Measurements from ENCODE around the gene PLIN3.

The PLIN3 gene

GRCh38 chr19:4867534-4868285 is at the start of gene PLIN3:
Gene PLIN3 (minus strand): TSS chr19:4867667. CDS start chr19:4861394, 6,273 bp downstream.
- Histone ChIP-seq H3K4me3 (peak within 1 kb of the TSS; percentile 65), H3K9me3 (no peaks in the 10 kb centered on the region), H3K36me3 (replicated peaks) (no peaks in the 10 kb centered on the region), H3K27me3 (ENCODE audit: low read depth) (no peaks in the 10 kb centered on the region), H3K4me1 (peaks cover 6% of the 10 kb centered on the region)
- DNase-seq (ENCODE audit: low spot score in 2 of 2): peak; percentile 75 to 98
- in situ Hi-C loops (cut with MboI; ENCODE audit: low sequenced_read_pairs): no loop called here

DNA sequence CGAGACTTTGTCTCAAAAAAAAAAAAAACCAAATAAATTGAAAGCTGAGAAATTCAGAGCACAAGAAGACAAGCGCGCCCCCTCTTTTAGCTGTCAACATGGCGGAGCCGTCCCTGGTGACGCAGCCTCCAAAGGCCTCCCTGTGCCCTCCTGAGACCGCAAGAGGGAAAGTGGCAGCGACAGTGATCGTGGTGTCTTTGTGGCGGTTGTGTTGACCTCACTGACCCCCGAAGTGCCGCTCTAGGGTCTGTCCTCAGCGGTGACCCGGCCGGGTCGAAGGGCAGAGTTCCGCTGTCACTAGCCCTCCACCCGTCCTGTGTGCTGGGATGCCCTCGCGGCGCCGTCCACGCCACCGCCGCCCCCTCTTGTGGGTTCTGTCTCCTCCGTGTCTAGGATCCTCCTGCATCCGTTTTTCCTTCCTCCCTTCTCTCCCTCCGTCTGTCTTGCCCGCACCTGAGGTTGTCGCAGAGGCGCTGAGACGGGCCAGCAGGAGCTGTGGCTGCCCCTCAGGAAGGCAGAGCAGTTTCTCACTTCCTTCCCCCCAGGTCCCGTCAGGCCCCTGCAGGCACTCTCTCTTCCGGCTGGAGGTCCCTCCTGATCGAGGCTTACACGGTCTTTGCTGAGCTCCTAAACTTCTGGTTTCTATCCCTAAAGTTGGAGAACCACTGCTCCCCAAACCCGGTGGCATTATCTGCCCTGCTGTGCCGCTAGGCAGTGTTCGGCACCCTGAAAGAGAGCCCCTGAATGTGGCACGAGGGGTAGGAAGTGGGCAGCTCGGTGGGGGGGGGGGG is 49.0 kb upstream of the PLIN3 start:
- Histone ChIP-seq H3K4me1 (peaks cover 20% of the 10 kb centered on the region), H3K27me3 (ENCODE audit: low read depth) (no peaks in the 10 kb centered on the region), H3K4me3 (no peak overlapping the region), H3K36me3 (replicated peaks) (peaks cover 89% of the 10 kb centered on the region), H3K9me3 (no peaks in the 10 kb centered on the region)
- no peak for DNase-seq (ENCODE audit: low spot score in 2 of 2)
- in situ Hi-C loops (cut with MboI; ENCODE audit: low sequenced_read_pairs): no loop called here

- peak; percentile 17 to 66 for DNase-seq (ENCODE audit: low spot score in 2 of 2)
- Histone ChIP-seq H3K4me3 (no peak overlapping the region), H3K4me1 (peaks cover 23% of the 10 kb centered on the region), H3K27me3 (ENCODE audit: low read depth) (no peaks in the 10 kb centered on the region), H3K9me3 (no peaks in the 10 kb centered on the region), H3K36me3 (replicated peaks) (peaks cover 83% of the 10 kb centered on the region)
- in situ Hi-C loops (cut with MboI; ENCODE audit: low sequenced_read_pairs): no loop called here
Observed at GRCh38 chr19:4914736-4915501, 47.5 kb upstream of the PLIN3 start.

DNA sequence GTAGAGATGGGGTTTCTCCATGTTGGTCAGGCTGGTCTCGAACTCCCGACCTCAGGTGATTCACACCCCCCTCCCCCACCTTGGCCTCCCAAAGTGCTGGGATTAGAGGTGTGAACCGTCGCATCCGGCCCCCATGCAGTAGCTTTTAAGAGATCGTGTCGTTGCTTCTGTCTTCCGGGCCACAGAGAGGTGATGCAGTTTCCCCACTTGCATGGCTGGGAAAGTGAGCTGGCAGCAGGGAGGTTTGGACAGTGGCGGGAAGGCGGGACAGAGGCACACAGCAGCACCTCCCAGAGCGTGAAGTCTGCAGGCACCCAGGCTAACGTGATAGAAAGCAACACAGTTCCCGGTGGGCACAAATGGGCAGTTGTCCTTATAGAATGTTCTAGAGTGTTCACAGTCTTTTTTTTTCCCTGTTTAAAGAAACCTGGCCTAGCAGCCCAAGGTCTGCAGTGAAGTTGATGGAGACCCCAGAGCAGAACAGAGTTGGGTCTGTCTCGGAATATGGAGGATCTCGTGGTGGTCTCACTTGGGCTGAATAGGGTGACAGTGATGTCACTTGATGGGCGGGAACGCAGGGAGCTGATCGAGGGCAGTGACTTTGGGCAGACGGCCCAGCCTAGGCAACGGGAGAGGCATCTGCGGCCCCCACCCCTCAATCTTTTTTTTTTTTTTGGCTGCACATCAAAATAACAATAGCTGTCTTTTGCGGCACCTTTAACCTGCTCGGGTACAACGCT is 46.7 kb upstream of the PLIN3 start:
- H3K36me3 ChIP-seq (replicated peaks): peaks cover 75% of the 10 kb centered on the region
- peak in 1 of 2 experiments; percentile 30 for DNase-seq (ENCODE audit: low spot score in 2 of 2)

GRCh38 chr19:4911786-4912672 is 44.6 kb upstream of the PLIN3 start:
- Histone ChIP-seq H3K4me3 (peak overlapping the region; percentile 64), H3K9me3 (no peaks in the 10 kb centered on the region), H3K36me3 (replicated peaks) (peaks cover 59% of the 10 kb centered on the region), H3K27me3 (ENCODE audit: low read depth) (no peaks in the 10 kb centered on the region), H3K4me1 (peaks cover 27% of the 10 kb centered on the region)
- DNase-seq (ENCODE audit: low spot score in 2 of 2): peak; percentile 55 to 81
- in situ Hi-C loops (cut with MboI; ENCODE audit: low sequenced_read_pairs): no loop called here

More for the DNA sequence above, 46.7 kb upstream of the PLIN3 start:
- Histone ChIP-seq H3K4me1 (peaks cover 24% of the 10 kb centered on the region), H3K27me3 (ENCODE audit: low read depth) (no peaks in the 10 kb centered on the region), H3K9me3 (no peaks in the 10 kb centered on the region), H3K4me3 (no peak overlapping the region)
- in situ Hi-C loops (cut with MboI; ENCODE audit: low sequenced_read_pairs): no loop called here

DNA sequence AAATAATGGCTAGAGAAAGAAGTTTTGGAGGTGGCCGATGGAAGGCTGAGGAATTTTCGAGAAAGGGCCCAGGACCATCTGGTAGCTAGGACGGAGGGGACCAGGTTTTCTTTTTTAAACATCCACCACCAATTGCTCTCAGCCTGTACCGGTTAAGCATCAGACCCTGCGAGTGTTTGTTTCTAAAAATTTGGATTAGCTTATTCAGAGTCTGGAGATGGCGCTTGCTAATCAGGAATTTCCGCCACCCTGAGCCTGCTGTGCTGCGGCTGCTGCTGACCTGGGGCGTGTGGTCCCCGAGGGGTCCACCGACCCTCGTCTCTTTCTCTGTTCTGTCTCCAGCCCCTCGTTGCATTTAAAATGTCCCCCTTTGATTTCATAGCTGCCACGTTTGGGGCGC is 43.8 kb upstream of the PLIN3 start:
- Histone ChIP-seq H3K9me3 (no peaks in the 10 kb centered on the region), H3K27me3 (ENCODE audit: low read depth) (no peaks in the 10 kb centered on the region), H3K36me3 (replicated peaks) (peaks cover 53% of the 10 kb centered on the region), H3K4me1 (peaks cover 27% of the 10 kb centered on the region), H3K4me3 (peak overlapping the region; percentile 64)
- no peak for DNase-seq (ENCODE audit: low spot score in 2 of 2)
- in situ Hi-C loops (cut with MboI; ENCODE audit: low sequenced_read_pairs): no loop called here

DNA sequence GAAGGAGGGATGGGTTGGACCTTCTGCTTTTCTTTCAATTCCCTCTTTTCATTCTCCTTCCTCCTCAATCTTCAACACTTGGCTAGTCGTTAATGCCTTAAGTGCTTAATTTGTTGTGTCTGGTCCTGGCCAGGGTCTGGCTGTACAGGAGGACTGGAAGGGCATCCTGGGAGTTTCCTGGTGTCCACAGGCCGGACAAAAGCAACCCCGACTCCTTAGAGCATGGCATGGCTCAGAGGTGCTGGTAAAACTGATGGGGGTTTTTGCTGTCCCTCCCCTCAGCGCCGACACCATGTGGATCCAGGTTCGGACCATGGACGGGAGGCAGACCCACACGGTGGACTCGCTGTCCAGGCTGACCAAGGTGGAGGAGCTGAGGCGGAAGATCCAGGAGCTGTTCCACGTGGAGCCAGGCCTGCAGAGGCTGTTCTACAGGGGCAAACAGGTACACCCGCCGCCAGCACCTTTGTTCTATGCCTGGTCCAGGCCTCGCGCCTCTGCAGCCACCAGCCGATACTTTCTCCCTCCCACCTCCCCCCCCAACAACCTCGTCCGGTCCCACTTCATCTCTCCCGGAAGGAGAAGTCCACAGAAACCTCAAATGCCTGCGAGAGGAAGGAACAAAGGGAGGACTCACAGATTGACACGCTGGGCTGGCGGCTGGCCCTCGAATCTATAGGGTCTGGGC is 43.3 kb upstream of the PLIN3 start:
- Histone ChIP-seq H3K4me3 (peak overlapping the region; percentile 64), H3K36me3 (replicated peaks) (peaks cover 49% of the 10 kb centered on the region), H3K9me3 (no peaks in the 10 kb centered on the region), H3K4me1 (peaks cover 27% of the 10 kb centered on the region), H3K27me3 (ENCODE audit: low read depth) (no peaks in the 10 kb centered on the region)
- in situ Hi-C loops (cut with MboI; ENCODE audit: low sequenced_read_pairs): no loop called here
- peak; percentile 59 to 71 for DNase-seq (ENCODE audit: low spot score in 2 of 2)

DNA sequence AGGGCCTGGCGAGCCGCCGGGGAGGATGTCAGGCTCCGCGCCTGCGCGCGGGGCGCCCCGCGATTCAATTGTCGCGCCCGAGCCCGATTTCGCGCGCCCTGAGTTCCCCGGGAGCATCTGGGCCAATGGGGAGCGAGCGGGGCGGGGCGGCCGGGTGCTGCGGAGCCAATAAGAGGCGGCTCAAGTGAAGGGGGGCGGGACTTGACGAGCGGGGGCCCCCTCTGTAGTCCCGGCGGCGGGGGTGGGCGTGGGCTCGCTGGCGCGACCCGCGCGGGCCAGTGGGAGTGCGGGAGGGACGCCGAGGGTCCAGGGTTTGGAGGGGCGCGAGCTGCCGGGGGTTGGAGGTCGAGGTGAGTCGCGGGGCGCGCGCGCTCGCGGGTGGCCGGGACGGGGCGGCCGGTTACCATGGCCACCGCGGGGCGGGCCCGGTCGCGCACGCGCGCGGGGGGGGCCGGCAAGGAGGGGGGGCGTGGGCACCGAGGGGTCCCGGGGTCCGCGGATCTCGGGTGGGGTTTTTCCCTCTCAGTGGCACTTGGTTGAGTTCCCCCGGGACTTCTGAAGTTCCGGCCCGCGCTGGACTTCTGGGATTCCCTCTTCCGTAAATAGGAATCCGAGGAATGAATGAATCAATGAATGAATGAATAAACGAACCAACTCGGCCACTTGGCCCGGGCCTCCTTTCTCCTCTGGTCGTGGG is 42.6 kb upstream of the PLIN3 start:
- peaks cover 42% of the 10 kb centered on the region for H3K36me3 ChIP-seq (replicated peaks)
- no peaks in the 10 kb centered on the region for H3K27me3 ChIP-seq (ENCODE audit: low read depth)
- peak; percentile 91 to 97 for DNase-seq (ENCODE audit: low spot score in 2 of 2)
- H3K4me1 ChIP-seq: peaks cover 23% of the 10 kb centered on the region
- no peaks in the 10 kb centered on the region for H3K9me3 ChIP-seq
- in situ Hi-C loops (cut with MboI; ENCODE audit: low sequenced_read_pairs): no loop called here
- H3K4me3 ChIP-seq: peak overlapping the region; percentile 64

- H3K36me3 ChIP-seq (replicated peaks): peaks cover 35% of the 10 kb centered on the region
- DNase-seq (ENCODE audit: low spot score in 2 of 2): peak; percentile 69 to 88
- H3K4me3 ChIP-seq: peak within 1 kb of the TSS; percentile 64
- no peaks in the 10 kb centered on the region for H3K9me3 ChIP-seq
- H3K27me3 ChIP-seq (ENCODE audit: low read depth): no peaks in the 10 kb centered on the region
- peaks cover 18% of the 10 kb centered on the region for H3K4me1 ChIP-seq
- in situ Hi-C loops (cut with MboI; ENCODE audit: low sequenced_read_pairs): no loop called here
Observed at GRCh38 chr19:4909156-4909896, 41.9 kb upstream of the PLIN3 start, which contains the start of gene UHRF1. Gene UHRF1 (plus strand): TSS chr19:4909501. CDS start chr19:4910886, 1,385 bp downstream.

DNA sequence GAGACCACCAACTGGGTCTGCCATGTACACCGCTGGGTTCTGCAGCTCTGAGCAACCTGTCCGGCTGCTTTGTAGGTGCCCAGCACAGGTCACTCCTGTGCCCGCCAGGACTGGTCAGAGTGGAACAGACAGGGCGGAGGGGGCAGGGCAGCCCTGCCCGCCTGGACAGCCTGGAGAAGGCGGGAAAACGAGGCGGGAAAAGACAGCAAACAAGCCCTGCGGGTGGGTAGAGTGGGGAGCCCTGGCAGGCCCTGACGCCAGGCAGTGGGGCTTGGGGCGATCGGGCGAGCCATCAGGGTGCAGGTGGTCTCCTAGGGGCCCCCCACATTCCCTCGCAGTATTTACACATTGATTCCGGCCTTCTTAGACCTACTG is 41.3 kb upstream of the PLIN3 start:
- Histone ChIP-seq H3K4me1 (peaks cover 12% of the 10 kb centered on the region), H3K9me3 (no peaks in the 10 kb centered on the region), H3K36me3 (replicated peaks) (peaks cover 29% of the 10 kb centered on the region), H3K4me3 (peak overlapping the region; percentile 64; the same call in 1 of the 2 replicates), H3K27me3 (ENCODE audit: low read depth) (no peaks in the 10 kb centered on the region)
- in situ Hi-C loops (cut with MboI; ENCODE audit: low sequenced_read_pairs): no loop called here
- DNase-seq (ENCODE audit: low spot score in 2 of 2): no peak

DNA sequence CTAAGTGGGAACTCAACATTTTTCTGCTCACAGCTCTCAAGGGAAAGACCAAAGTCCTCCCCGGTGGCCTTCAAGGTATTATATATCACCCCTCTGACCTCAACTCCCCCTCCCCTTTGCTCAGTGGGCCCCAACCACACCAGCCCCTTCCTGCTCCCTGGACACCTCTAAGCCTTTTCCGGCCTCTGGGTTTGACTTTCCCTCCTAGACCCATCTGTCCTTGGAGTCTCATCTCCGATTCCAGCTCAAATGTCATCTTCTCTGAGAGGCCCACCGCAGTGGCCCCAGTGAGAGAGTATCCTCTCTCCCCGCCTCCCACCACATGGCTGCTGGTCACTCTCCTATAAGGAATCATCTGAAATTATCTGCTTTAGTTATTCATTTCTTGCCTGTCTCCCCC is 40.9 kb upstream of the PLIN3 start:
- in situ Hi-C loops (cut with MboI; ENCODE audit: low sequenced_read_pairs): no loop called here
- no peak for DNase-seq (ENCODE audit: low spot score in 2 of 2)
- peaks cover 26% of the 10 kb centered on the region for H3K36me3 ChIP-seq (replicated peaks)
- peaks cover 12% of the 10 kb centered on the region for H3K4me1 ChIP-seq
- no peak overlapping the region for H3K4me3 ChIP-seq
- H3K9me3 ChIP-seq: no peaks in the 10 kb centered on the region
- H3K27me3 ChIP-seq (ENCODE audit: low read depth): no peaks in the 10 kb centered on the region

Data from HAP-1 (cell line).